ENCODE measurements around the gene DCUN1D2.

Gene DCUN1D2

DNA sequence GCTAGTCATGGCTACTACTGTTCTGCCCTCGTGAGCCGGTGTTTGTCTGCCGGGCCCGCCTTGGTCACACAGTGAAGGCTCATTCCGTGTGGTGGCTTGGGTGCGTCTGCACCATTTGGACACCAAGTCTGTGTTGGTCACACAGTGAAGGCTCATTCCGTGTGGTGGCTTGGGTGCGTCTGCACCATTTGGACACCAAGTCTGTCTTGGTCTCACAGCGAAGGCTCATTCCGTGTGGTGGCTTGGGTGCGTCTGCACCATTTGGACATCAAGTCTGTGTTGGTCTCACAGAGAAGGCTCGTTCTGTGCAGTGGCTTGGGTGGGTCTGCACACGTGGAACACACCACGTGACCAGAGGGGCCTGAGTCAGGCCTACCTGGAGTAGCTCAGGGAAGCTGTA is 29.0 kb upstream of the DCUN1D2 start:
- DNase-seq (ENCODE audit: low spot score), result no peak

DNA sequence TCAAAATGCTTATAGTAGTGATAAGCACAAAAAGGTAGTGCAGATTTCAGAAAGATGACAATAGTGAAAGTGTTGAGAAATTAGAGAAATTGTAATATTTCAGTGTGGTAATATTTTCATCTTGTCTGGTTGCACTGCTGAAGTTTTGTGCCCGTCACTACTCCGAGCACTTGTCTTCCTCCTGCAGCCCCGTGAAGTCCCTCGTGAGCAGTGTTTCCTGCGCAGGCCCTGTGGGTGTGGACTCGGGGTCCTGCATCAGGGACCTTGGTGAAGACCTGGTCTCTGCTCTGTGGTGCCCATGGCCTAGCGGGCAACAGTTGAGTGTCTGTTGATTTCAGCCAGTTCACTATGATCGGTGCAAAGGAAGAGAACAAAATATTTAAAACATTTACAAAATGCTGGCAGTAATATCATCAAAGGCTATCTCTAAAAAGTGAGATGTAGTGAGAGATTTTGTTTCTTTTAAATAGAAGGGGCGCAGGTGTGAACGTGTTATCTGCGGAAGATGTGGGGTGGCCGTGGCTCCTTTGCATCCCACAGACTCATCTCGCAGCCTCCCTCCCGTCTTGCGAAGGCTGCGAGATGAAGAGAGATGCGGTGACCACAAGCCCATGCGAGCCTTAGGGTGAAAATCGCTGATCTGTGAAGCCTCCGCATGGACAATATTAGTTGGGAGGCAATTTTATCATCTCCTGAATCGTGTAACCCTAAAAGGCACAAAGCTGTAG is 27.7 kb upstream of the DCUN1D2 start:
- no peak for DNase-seq (ENCODE audit: low spot score)

DNA sequence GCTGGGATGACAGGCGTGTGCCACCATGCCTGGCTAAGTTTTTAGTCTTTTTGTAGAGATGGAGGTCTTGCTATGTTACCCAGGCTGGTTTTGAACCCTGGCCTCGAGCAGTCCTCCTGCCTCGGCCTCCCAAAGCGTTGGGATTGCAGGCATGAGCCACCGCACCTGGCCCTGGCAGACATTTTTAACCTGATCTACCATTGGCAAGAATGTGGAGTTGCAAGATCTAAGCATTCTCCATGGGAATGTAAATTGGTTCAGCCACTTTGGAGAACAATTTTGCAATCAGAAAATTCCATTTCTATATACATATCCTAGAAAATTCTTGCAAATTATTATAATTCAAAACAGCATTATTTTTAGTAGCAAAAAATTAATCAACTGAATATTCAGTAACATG is 24.3 kb upstream of the DCUN1D2 start:
- DNase-seq (ENCODE audit: low spot score), result no peak

DNA sequence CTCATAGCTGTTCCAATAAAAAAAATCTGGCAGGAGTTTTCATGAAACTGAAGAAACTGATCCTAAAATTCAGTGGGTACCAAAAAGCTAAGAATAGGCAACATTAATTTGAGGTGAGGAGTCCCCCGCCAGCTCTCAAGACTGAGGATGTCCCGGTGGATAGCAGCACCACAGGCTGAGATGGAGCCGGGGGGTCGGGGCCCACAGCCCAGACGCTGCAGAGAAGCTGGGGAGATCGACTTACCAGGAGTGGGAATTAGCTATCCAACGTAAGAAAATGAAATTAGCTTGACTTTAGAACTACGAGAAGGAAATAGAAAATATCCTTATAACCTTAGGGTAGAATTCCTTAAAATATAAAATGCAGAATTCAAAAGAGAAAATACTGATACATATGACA is 23.2 kb upstream of the DCUN1D2 start:
- DNase-seq (ENCODE audit: low spot score), result no peak

DNA sequence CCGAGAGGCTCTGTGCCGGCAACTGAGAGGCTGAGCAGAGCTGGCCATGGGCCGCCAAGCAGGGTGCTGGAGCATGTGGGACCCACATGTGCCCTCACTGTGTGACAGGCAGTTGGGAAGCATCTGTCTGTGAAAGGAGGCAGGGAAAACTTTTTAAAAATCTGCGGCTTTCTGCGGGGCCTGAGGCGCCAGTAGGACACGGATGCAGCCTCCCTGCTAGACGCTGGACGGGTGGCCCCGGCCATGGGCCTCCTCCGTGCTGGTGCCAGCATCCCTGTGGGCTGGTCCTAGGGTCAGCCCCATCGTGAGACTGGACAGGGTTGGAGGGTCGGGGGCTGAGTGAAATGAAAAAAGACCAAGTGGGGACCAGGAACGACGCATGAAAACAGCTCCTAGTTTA is 20.9 kb upstream of the DCUN1D2 start:
- no peak for DNase-seq (ENCODE audit: low spot score)

DNA sequence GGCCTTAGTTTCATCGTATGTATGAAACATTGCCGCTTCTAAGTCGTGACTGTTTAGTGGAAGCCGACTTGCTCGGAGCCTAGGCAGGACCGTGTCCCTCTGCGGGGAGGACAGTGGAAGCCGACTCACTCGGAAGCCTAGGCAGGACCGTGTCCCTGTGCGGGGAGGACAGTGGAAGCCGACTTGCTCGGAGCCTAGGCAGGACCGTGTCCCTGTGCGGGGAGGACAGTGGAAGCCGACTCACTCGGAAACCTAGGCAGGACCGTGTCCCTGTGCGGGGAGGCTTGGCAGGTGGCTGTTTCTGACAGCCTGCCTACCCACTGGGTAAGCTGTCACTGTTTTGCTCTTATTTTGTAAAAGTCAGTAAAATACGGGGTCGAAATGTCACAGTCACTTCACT is 20.4 kb upstream of the DCUN1D2 start:
- DNase-seq (ENCODE audit: low spot score), result no peak

DNA sequence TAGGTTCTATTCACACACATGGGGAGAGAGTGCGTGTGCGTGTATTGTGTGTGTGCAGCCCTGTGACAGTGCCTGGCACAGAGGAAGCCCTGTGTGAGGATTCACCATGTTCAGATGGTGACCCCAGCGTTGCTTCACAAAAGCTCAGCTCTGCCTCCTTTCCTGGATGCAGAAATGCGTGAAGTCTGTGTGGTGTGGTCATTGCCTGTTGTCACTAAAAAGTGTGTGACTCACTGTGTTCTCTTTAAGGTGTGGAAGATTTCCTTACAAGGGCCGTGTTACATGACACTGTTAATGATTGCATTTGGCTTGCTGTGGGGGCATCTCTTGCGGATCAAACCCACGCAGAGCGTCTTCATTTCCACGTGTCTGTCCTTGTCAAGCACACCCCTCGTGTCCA is 19.5 kb upstream of the DCUN1D2 start:
- DNase-seq (ENCODE audit: low spot score), result no peak

DNA sequence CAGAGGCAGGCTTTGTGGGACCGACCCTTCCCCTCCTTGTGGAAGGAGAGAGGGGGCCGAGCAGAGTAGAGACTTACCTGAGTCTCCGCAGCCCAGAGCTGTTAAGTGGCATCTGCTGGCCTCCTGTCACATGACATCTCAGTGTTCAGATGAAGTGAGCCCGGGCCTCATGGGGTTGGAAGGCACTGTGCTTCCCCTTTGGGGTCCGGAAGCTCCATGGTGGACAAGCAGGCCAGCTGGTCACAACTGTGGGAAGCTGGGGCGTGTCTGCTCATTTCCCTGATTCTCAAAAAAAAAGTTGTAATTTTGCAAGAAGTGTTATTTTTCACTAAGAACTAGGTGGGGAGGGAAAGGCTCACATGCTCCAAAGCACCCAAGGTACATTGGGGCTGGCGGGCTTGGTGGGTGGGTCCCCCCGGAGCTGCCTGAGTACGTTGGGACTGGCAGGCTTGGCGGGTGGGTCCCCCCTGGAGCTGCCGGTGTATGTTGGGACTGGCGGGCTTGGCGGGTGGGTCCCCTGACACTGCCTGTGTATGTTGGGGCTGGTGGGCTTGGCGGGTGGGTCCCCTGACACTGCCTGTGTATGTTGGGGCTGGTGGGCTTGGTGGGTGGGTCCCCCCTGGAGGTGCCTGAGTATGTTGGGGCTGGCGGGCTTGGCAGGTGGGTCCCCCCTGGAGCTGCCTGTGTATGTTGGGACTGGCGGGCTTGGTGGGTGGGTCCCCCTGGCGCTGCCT is 18.2 kb upstream of the DCUN1D2 start:
- no peak for DNase-seq (ENCODE audit: low spot score)

DNA sequence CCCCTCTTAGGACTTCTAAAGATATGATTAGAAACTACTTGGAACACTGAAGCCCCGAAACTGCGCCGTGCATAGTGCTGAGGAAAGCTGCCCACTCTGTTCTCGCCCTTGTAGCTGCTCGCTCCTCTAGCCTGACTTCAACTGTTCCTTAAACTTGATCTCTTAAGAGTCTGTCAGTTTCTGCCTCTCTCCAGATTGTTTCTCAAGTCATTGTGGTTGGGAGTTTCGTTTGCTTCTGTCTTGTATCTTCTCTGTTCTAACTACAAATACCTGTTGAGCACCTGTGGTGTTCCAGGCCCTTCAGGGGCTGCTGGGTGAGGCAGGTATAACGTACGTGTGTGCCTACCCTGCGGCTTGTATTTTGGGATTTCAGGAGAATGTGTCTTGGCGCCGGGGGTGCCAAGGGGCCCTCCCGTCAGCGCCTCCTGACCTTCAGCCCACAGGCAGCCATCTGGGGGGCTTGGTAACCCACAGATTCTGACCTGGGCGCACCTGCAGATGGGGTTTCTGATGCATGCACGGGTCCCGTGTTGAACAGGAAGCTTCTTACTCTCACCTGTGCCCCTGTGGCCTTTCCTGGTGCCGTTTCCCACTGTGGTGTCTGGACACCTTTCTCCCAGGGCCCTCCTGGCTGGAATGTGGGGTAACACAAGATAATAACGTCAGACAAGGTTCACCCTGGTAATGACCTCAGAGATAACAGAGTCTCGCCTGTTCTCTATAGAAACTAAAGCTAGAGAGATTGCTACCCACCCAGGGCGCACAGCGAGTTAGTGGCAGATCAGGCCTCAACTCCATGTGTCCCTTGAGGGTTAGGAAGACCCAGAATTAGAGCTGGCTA is 17.2 kb upstream of the DCUN1D2 start:
- DNase-seq (ENCODE audit: low spot score), result no peak

DNA sequence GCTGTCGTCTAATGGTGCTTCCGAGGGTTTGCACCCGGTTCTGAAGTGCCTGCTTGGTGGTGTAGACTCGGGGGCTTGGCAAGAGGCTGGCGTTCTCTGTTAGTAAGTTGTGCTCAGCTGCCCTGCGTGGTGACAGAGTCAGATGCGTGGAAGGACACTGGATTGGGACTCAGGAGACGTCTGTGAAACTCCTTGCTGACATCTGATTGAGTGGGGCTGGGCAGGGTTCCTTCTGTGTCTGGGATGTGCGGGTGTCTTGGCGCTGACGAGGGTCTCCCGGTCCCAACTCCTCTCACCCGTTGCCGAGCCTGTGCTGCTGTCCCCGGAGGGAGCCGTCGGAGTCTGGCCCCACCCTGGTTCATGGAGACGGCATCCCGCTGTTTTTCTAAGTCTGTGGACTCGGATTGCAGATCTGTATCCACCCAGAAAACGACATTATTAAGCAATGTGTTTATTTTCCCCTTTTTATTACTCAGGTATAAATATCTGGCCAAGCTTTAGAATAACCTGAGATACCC is 16.4 kb upstream of the DCUN1D2 start:
- DNase-seq (ENCODE audit: low spot score), result no peak

DNA sequence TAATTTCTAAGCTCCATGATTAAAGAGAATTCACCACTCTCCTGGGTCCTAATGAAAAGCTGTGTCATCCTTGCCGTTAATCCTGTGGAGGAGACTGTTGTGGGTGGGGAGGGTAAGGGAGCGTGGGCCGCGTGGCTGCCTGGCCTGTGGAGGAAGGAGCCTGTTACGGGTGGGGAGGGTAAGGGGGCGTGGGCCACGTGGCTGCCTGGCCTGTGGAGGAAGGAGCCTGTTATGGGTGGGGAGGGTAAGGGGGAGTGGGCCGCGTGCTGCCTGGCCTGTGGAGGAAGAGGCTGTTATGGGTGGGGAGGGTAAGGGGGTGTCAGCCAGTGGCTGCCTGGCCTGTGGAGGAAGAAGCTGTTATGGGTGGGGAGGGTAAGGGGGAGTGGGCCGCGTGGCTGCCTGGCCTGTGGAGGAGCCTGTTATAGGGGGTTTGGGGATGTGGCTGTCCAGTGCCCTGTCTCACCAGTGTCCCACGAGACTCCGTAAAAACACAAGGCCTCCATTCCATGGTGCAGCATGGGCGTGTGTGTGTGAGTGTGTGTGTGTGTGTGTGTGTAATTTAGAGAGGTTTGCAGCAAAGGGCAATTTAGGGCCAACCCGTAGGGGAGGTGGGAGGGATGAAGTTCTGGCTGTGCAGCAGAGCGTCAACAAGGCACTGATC is 15.6 kb upstream of the DCUN1D2 start:
- no peak for DNase-seq (ENCODE audit: low spot score)

DNA sequence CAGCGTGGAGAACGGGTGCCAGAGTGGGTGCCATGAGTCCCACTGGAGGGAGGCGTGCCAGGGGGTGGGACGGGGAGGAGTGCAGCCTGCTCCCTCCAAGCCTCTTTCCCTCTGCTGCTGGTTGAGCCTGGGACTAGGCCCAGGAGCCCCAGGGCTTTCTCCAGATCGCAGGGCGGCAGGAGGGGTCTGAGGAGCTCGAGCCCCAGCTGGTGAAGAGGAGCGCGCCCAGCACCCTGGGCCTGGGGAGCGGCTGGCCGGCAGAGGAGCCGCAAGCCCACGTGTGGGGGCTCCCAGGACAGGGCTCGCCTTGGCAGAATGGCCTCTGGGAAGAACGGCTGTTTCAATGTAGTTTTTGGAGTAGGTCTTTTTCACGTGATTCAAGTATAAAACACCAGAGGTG is 12.2 kb upstream of the DCUN1D2 start:
- no peak for DNase-seq (ENCODE audit: low spot score)

DNA sequence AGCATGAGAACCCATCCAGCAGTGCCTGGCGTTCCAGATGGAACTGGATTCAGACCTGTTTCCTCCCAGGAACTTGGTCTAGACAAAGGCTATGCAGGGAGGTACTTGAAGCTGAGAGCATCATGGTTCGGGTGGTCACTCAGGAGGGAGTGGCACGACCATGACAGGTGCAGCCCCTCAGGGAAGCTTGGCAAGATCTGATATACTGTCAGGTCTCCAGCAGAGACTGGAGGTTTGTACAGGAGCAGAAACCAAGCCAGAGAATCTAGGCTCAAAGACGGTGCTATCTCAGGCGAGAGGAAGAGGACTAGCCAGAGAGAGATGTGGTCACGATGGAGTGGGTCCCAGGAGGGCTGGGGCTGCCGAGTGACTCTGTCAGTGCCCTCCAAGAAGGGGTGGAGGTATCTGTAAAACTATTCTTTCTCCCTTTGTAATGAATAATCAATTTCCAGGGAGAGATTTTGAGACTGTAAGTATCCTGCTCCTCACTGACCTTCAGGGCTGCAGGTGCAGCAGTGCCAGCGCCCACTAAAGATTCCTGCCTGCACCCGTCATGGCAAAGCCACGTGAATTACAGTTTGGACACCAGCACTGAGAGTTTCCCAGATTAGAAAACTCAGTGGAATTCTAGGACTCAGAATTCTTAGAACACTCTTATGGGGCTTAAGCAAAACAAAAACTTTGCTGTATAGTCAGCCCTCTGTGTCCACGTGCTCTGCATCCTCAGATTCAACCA is 10.2 kb upstream of the DCUN1D2 start:
- no peak for DNase-seq (ENCODE audit: low spot score)

DNA sequence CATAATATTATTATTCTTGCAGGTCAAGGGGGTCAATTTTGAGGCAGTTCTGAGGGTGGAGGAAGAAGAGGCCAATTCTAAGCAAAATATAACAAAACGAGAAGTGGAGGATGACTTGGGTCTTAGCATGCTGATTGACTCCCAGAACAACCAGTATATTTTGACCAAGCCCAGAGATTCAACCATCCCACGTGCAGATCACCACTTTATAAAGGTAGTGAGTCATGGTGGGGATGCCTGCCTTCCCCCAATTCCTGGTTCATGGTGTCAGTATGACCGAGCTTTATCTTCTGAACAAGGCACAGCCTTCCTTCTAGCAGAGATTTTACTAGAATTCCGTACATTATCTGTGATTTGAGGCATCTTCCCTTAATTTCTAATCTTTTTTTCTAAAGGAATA is 9.4 kb upstream of the DCUN1D2 start:
- no peak for DNase-seq (ENCODE audit: low spot score)

DNA sequence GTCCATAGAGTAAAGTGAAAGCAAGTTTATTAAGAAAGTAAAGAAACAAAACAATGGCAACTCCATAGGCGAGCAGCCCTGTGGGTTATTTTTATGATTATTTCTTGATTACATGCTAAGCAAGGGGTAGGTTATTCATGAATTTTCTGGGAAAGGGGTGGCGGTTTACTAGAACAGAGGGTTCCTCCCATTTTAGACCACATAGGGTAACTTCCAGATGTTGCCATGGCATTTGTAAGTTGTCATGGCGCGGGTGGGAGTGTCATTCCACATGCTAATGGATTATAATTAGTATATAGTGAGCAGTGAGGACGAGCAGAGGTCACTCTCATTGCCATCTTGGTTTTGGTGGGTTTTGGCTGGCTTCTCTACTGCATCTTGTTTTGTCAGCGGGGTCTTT is 8.4 kb upstream of the DCUN1D2 start:
- DNase-seq (ENCODE audit: low spot score), result no peak

DNA sequence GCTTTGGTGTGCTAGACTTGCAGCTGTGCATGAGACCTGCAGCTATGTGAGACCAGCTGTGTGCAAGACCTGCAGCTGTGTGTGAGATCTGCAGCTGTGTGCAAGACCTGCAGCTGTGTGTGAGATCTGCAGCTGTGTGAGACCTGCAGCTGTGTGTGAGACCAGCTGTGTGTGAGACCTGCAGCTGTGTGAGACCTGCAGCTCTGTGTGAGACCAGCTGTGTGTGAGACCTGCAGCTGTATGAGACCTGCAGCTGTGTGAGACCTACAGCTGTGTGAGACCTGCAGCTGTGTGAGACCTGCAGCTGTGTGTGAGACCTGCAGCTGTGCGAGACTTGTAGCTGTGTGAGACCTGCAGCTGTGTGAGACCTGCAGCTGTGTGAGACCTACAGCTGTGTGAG is 6.7 kb upstream of the DCUN1D2 start:
- DNase-seq (ENCODE audit: low spot score), result no peak

DNA sequence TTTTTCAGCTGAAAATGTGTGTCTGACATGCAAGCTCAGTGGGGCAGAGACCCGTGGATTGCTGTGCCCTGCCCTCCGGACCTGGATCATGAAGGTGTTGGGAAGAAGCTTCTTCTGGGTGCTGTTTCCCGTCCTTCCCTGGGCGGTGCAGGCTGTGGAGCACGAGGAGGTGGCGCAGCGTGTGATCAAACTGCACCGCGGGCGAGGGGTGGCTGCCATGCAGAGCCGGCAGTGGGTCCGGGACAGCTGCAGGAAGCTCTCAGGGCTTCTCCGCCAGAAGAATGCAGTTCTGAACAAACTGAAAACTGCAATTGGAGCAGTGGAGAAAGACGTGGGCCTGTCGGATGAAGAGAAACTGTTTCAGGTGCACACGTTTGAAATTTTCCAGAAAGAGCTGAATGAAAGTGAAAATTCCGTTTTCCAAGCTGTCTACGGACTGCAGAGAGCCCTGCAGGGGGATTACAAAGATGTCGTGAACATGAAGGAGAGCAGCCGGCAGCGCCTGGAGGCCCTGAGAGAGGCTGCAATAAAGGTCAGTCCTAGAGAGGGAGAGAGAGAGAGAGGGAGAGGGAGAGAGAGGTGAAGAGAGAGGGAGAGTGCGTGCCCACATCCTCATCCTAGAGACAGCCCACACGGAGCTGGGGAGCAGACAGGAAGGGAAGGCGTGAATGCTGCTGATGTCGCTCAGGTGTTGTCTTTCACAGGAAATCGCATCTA is 5.1 kb upstream of the DCUN1D2 start:
- DNase-seq (ENCODE audit: low spot score), result no peak

DNA sequence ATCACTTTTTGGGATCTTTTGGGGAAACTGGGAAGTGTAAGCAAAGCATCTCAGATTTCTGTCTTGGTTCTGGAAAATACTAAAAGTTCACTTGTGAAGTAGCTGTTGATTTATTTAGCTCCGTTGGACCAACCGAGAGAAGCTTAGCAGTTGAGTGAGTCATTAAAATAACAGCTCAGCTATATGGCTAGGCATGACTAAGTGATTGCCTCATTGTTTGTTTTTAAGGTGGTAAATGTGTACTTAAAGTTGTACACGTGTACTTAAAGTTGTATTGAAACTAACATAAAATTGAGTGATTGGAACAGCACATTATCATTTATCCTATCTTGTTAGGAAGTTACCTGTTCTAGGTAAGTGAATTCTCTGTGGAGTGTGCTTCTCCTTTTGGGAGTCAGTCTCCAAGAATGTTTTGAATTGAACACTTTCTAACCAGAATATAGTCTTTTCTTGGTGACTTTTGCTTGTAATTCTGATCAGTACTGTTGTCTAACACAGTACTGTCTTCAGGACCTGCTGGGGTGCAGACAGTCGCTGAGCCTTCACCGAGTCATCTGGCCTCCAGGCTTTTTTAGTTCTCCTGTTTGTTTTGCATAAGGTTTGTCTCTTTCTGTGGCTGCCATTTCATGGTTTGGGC is 2.9 kb upstream of the DCUN1D2 start:
- DNase-seq (ENCODE audit: low spot score), result peak; percentile 74

DNA sequence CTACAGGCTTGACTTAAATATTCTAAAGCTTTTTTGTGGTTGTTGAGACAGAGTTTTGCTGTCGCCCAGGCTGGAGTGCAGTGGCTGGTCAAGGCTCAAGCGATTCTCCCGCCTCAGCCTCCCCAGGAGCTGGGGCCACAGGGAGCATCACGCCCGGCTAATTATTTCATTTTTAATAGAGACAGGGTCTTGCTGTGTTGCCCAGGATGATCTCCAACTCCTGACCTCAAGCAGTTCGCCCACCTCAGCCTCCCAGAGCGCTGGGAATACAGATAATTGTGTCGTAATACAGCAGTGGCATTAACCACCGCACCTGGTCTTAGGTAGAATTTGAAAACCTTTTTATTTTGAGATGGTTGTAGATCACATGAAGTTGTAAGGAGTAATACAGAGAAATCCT is 1.5 kb upstream of the DCUN1D2 start:
- DNase-seq (ENCODE audit: low spot score), result no peak

DNA sequence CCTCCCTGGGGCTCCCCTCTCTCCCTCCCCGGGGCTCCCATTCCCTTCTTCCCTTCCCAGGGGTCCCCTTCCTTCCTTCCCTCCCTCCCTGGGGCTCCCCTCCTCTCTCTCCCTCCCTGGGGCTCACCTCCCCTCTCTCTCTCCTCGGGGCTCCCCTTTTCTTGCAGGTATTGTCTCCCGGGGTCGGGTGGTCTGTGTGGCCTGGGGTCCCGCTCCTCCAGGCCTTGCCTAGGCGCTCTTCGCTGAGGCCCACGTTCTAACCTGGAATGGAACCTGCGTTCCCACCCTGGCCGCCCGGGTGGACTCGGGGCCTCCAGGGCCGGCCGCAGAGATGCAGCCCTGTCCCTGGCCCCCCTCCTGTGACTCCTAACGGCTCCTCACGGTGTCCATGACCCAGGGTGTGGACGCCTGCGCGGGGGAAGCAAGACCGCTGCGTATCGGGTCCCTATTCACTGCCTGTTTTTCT is 940 bp upstream of the DCUN1D2 start:
- peak; percentile 52 for DNase-seq (ENCODE audit: low spot score)

Data from hematopoietic multipotent progenitor cell treated with erythropoietin and hydrocortisone succinate and interleukin-3 and kit ligand, for 17 days (in vitro differentiated cells).